GM13976 (cell line): ENCODE data around the gene ABR.
"Not testable (repeated sequence)": the region's sequence is repeated elsewhere in the genome, so short reads cannot be mapped to it uniquely, and the experiment has no call there.

Source experiments
- DNase-seq: peaks from one replicate; pipeline ENCODE4 v3.0.0; 2012; ENCODE audit warnings: low spot score
- CTCF ChIP-seq: IDR thresholded peaks from 2 replicates; pipeline ENCODE4 v1.5.1; 2012; ENCODE audit warnings: borderline replicate concordance, mild to moderate bottlenecking; ENCODE audit not compliant: insufficient read depth; ENCODE audit errors: extremely low read depth, missing control alignments, control extremely low read depth
- in situ Hi-C: fragments of 300-500 bp; cut with MboI; formaldehyde crosslinking; loops from one replicate; pipeline ENCODE4 v1.12.0; 2022; ENCODE audit warnings: low sequenced_read_pairs, mixed read lengths, inconsistent platforms; ENCODE audit not compliant: unreplicated experiment

Gene ABR

GRCh38 chr17:1122533-1123392, 57.0 kb downstream of the ABR start:
- TF ChIP-seq CTCF: peak; percentile 85
- in situ Hi-C loops: no loop called here
- peak; percentile 92 for DNase-seq

- DNase-seq, in situ Hi-C loops: not testable (repeated sequence)
Measured at GRCh38 chr17:1121442-1121817, 58.4 kb downstream of the ABR start.

GRCh38 chr17:1120596-1121441, 59.0 kb downstream of the ABR start:
- DNase-seq: no peak
- in situ Hi-C loops: no loop called here
- no peak for TF ChIP-seq CTCF

GRCh38 chr17:1119924-1120323, 59.9 kb downstream of the ABR start:
- in situ Hi-C loops: no loop called here
- DNase-seq: no peak
- no peak for TF ChIP-seq CTCF

GRCh38 chr17:1116602-1117001, 63.2 kb downstream of the ABR start:
- DNase-seq: no peak
- TF ChIP-seq CTCF: no peak
- in situ Hi-C loops: no loop called here

- no peak for DNase-seq
- in situ Hi-C loops: no loop called here
- TF ChIP-seq CTCF: no peak
Measured at GRCh38 chr17:1112875-1113274, 66.9 kb downstream of the ABR start.
